Measurements from ENCODE around the gene DOCK2.

The DOCK2 gene

GRCh38 chr5:169874621-169875020 is 237.5 kb downstream of the DOCK2 start:
- no peak for DNase-seq

GRCh38 chr5:169875091-169875728 is 238.1 kb downstream of the DOCK2 start:
- no peak for DNase-seq

GRCh38 chr5:169875731-169876130 is 238.7 kb downstream of the DOCK2 start:
- no peak for DNase-seq

GRCh38 chr5:169876386-169876785 is 239.3 kb downstream of the DOCK2 start:
- no peak for DNase-seq

GRCh38 chr5:169880012-169880663 is 243.1 kb downstream of the DOCK2 start:
- no peak for DNase-seq

- no peak for DNase-seq
Measured at GRCh38 chr5:169880785-169881184, 243.7 kb downstream of the DOCK2 start.

GRCh38 chr5:169881702-169882303 is 244.7 kb downstream of the DOCK2 start:
- no peak for DNase-seq

GRCh38 chr5:169886033-169886432 is 249.0 kb downstream of the DOCK2 start:
- no peak for DNase-seq

- DNase-seq: no peak
Measured at GRCh38 chr5:169886677-169887076, 249.6 kb downstream of the DOCK2 start.

GRCh38 chr5:169889572-169889971 is 252.5 kb downstream of the DOCK2 start:
- DNase-seq: no peak

- no peak for DNase-seq
Measured at GRCh38 chr5:169893010-169893409, 255.9 kb downstream of the DOCK2 start.

- DNase-seq: no peak
Measured at GRCh38 chr5:169893571-169893970, 256.5 kb downstream of the DOCK2 start.

GRCh38 chr5:169895926-169896325 is 258.9 kb downstream of the DOCK2 start:
- peak; percentile 7 for DNase-seq

- DNase-seq: no peak
Measured at GRCh38 chr5:169897481-169897880, 260.4 kb downstream of the DOCK2 start.

- DNase-seq: no peak
Measured at GRCh38 chr5:169901896-169902295, 264.8 kb downstream of the DOCK2 start.

- DNase-seq: no peak
Measured at GRCh38 chr5:169904059-169904458, 267.0 kb downstream of the DOCK2 start.

GRCh38 chr5:169904508-169904907 is 267.4 kb downstream of the DOCK2 start:
- DNase-seq: no peak

- no peak for DNase-seq
Measured at GRCh38 chr5:169905017-169905416, 267.9 kb downstream of the DOCK2 start.

GRCh38 chr5:169906745-169907649 is 269.9 kb downstream of the DOCK2 start:
- DNase-seq: peak; percentile 43

GRCh38 chr5:169908864-169909263 is 271.8 kb downstream of the DOCK2 start:
- DNase-seq: no peak

- peak; percentile 59 for DNase-seq
Measured at GRCh38 chr5:169909945-169910344, 272.9 kb downstream of the DOCK2 start.

- peak; percentile 59 for DNase-seq
Measured at GRCh38 chr5:169910393-169910792, 273.3 kb downstream of the DOCK2 start.

All from NCI-H2227 treated with DMSO at 0.1 percent for 48 hours (cell line).